Natural killer cell (primary cell): Measurements from ENCODE around the gene KRT71. TPM values are rescaled to one million over a fixed set of nuclear protein-coding genes. Genes with fewer than 3 reads are reported as not detected.
A peak's percentile ranks its signal among the peaks of the same experiment; 100 is the strongest.

Experiments used
- ATAC-seq, 3 donors: fragments of 150-1000 bp in 2 of 3; fragments of 200-7000 bp in 1 of 3; cut with Tn5 transposase; 1 replicate in 1 of 3; 2 replicates in 2 of 3; pipeline ENCODE4 v1.10.0; 2021; ENCODE audit warnings: mild to moderate bottlenecking in 2 of 3, moderate library complexity in 2 of 3
- DNase-seq, 2 donors: peaks; one replicate each; pipeline versions ENCODE4 v3.0.0 to v3.0.0-alpha.2; 2013 to 2021; ENCODE audit warnings: mixed read lengths in 1 of 2
- H3K27ac ChIP-seq: one replicate; pipeline ENCODE4 v1.5.1; 2013; ENCODE audit warnings: mild to moderate bottlenecking, low read length
- H3K27me3 ChIP-seq: one replicate; pipeline ENCODE4 v1.6.1; 2013; ENCODE audit warnings: low read length; ENCODE audit not compliant: control insufficient read depth, insufficient read depth
- H3K36me3 ChIP-seq: one replicate; pipeline ENCODE4 v1.6.1; 2013; ENCODE audit warnings: low read length; ENCODE audit not compliant: control insufficient read depth, insufficient read depth
- H3K4me1 ChIP-seq: one replicate; pipeline ENCODE4 v1.6.1; 2013; ENCODE audit warnings: low read length; ENCODE audit not compliant: control insufficient read depth, insufficient read depth
- H3K4me3 ChIP-seq: one replicate; pipeline ENCODE4 v1.5.1; 2013; ENCODE audit warnings: low read length
- H3K9me3 ChIP-seq: one replicate; pipeline ENCODE4 v1.6.1; 2013; ENCODE audit warnings: low read length; ENCODE audit not compliant: control insufficient read depth, insufficient read depth
- H3K27ac Mint-ChIP-seq, 2 donors: one replicate each; pipeline ENCODE4 v1.8.0; 2022; ENCODE audit warnings: mild to moderate bottlenecking in 2 of 2, mixed read lengths in 2 of 2, moderate library complexity in 1 of 2
- H3K27me3 Mint-ChIP-seq, 2 donors: one replicate each; pipeline ENCODE4 v1.8.0; 2022; ENCODE audit warnings: low read depth in 2 of 2, mixed read lengths in 2 of 2
- H3K36me3 Mint-ChIP-seq: one replicate; pipeline ENCODE4 v1.8.0; 2022; ENCODE audit warnings: mixed read lengths
- H3K4me1 Mint-ChIP-seq, 2 donors: one replicate each; pipeline ENCODE4 v1.8.0; 2022; ENCODE audit warnings: mixed read lengths in 2 of 2
- H3K4me3 Mint-ChIP-seq: one replicate; pipeline ENCODE4 v1.8.0; 2022; ENCODE audit warnings: mild to moderate bottlenecking, moderate library complexity, mixed read lengths
- H3K9me3 Mint-ChIP-seq, 2 donors: one replicate each; pipeline ENCODE4 v1.8.0; 2022; ENCODE audit warnings: mixed read lengths in 2 of 2
- WGBS: methylation state at CpG from one replicate; pipeline ENCODE4 v1.1.7; 2013; ENCODE audit warnings: missing lambda C conversion rate; ENCODE audit not compliant: insufficient coverage; 5-methylcytosine and 5-hydroxymethylcytosine counted together
- intact Hi-C: fragments of 100-400 bp; cut with micrococcal nuclease; formaldehyde crosslinking; loops from one replicate; pipeline ENCODE4 v1.14.2; 2022
- total RNA-seq, 4 donors: library from RNA; stranded (reverse); fragments of 120-200 nt in 1 of 4; gene quantifications; one replicate each; pipeline versions ENCODE4 v1.2.3 to v1.2.4, GENCODE V29; 2013 to 2022
- TF ChIP-seq, protein P1 (sequence below): fragments of 200-600 bp; IDR thresholded peaks from one replicate; pipeline ENCODE4 v1.8.0; 2022; ENCODE audit warnings: antibody characterized with exemption

KRT71 gene
- total RNA-seq, 3 donors from 2014 or later (not counting 1 experiment from before 2014, with no cell fraction given): not detected

DNA sequence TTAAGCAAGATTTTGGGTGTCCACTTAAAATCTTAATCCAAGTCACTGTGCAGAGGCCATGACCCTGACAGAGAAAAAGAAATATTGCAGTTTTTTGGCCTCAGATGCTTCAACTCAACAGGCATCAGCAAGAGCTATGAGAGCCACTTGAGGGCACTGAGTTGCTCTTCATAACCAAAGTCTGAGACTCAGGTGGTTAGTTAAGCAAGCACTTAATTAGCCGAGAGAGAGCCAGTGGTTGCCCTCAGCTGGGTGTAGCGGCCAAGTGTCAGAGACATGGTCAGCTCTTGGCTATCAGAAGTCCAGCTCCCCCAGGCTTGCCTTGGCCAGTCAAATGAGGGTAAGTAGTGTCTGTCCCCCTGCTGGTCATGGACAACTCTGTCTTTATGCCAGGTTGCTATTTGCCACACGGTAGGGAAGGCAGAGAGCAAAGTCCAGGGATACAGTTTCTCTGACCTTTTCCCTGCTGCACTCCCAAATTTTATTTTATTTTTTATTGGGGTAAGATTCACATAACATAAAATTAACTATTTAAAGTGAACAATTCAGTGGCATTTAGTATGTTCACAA is 9.0 kb upstream of the KRT71 start:
- DNase-seq (no peak), ATAC-seq (no peak)
- Histone ChIP-seq H3K9me3 (no peaks in the 10 kb centered on the region), H3K4me1 (peaks cover 61% of the 10 kb centered on the region), H3K4me3 (no peak overlapping the region), H3K27me3 (no peaks in the 10 kb centered on the region), H3K36me3 (no peaks in the 10 kb centered on the region), H3K27ac (no peak overlapping the region)
- Mint-ChIP-seq H3K9me3 (no peaks in the 10 kb centered on the region), H3K4me3 (no peak overlapping the region), H3K36me3 (no peaks in the 10 kb centered on the region), H3K4me1 (peaks cover 73 to 74% of the 10 kb centered on the region in 2 donors), H3K27me3 (peaks cover 0 to 2% of the 10 kb centered on the region in 2 donors), H3K27ac (peak overlapping the region in 1 of 2 donors; percentile 8)
- WGBS: 75% methylated on average over 3 of the region's 3 CpGs
- intact Hi-C loops: no loop called here
- TF ChIP-seq, protein P1, sequence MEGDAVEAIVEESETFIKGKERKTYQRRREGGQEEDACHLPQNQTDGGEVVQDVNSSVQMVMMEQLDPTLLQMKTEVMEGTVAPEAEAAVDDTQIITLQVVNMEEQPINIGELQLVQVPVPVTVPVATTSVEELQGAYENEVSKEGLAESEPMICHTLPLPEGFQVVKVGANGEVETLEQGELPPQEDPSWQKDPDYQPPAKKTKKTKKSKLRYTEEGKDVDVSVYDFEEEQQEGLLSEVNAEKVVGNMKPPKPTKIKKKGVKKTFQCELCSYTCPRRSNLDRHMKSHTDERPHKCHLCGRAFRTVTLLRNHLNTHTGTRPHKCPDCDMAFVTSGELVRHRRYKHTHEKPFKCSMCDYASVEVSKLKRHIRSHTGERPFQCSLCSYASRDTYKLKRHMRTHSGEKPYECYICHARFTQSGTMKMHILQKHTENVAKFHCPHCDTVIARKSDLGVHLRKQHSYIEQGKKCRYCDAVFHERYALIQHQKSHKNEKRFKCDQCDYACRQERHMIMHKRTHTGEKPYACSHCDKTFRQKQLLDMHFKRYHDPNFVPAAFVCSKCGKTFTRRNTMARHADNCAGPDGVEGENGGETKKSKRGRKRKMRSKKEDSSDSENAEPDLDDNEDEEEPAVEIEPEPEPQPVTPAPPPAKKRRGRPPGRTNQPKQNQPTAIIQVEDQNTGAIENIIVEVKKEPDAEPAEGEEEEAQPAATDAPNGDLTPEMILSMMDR: no peak

DNA sequence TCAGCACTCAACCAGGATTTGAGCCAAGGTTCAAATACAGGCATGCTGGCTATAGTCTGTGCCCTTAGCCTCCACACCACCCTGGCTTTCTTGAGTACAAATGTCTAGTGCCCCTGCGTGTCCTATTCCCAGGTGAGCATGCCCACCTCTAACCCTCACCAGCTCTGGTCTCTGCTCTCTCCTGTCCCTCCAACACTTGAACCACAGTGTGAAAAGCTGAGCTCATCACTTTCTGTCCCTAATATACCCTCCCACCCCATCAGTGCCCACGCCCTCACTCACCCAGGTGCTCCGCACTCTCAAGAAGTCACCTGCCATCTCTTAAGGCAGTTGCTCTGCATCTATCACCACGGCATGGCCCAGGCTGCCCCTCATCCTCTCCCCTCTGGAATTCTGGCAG is 7.0 kb upstream of the KRT71 start:
- Mint-ChIP-seq H3K27me3 (no peaks in the 10 kb centered on the region), H3K36me3 (no peaks in the 10 kb centered on the region), H3K9me3 (no peaks in the 10 kb centered on the region), H3K4me3 (peak overlapping the region; percentile 75), H3K27ac (peak overlapping the region; percentile 47 to 91), H3K4me1 (peaks cover 75 to 76% of the 10 kb centered on the region in 2 donors)
- H3K27me3 ChIP-seq: no peaks in the 10 kb centered on the region
- intact Hi-C loops: loop anchor here (1.0 to 2.0 kb wide), 2 partner anchors 7 to 85 kb away; no protein-coding TSS in a partner anchor
- TF ChIP-seq, protein P1: no peak
- H3K9me3 ChIP-seq: no peaks in the 10 kb centered on the region
- peaks cover 69% of the 10 kb centered on the region for H3K4me1 ChIP-seq
- 53% methylated on average over 4 of the region's 4 CpGs for WGBS
- H3K27ac ChIP-seq: peak overlapping the region; percentile 63
- no peaks in the 10 kb centered on the region for H3K36me3 ChIP-seq
- H3K4me3 ChIP-seq: no peak overlapping the region
- ATAC-seq: peak; percentile 16
- DNase-seq: peak in 1 of 2 donors; percentile 23

DNA sequence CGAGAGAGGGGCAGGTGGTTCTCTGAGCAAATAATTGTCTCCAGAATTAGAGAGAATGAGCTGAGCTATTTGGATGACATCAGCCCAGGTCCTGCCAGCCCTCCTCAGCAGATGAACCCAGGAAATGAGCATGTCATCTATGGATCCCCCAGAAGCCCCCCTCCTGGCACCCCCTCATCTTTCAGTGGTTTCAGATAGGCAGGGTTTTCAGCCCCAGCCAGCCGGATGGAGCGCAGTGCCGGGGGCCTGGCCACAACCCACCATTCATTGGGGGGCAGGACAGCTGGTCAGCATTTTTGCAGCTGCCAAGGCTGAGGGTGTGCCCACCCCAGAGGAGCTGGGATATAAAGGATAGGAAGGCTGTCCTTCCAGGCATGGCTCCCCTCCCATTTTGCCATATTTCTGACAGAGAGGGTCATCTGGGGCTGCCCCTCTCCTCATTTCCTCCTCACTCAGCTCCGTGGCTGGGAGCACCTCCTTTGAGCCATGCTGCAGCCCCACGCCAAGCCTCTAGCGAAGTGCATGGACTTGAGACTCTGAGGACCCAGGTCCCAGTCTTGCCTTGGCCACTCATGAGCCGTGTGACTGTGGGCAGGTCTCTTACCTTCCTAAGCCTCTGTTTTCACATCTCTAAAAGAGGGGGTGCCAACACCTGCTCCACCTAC is 6.0 kb upstream of the KRT71 start:
- H3K9me3 ChIP-seq: no peaks in the 10 kb centered on the region
- no peak overlapping the region for H3K4me3 ChIP-seq
- DNase-seq: peak; percentile 40 to 55
- H3K27me3 ChIP-seq: no peaks in the 10 kb centered on the region
- peaks cover 79% of the 10 kb centered on the region for H3K4me1 ChIP-seq
- Mint-ChIP-seq H3K4me1 (peaks cover 80 to 81% of the 10 kb centered on the region in 2 donors), H3K36me3 (no peaks in the 10 kb centered on the region), H3K27me3 (no peaks in the 10 kb centered on the region), H3K9me3 (no peaks in the 10 kb centered on the region), H3K4me3 (peak overlapping the region; percentile 68), H3K27ac (peak overlapping the region; percentile 47 to 91)
- TF ChIP-seq, protein P1: no peak
- ATAC-seq: peak in 2 of 3 donors; percentile 35 to 56
- no peaks in the 10 kb centered on the region for H3K36me3 ChIP-seq
- peak overlapping the region; percentile 63 for H3K27ac ChIP-seq
- 40% methylated on average over 8 of the region's 8 CpGs for WGBS
- intact Hi-C loops: loop anchor here (1.0 to 2.0 kb wide), 2 partner anchors 8 to 86 kb away; no protein-coding TSS in a partner anchor
